Parathyroid adenoma (tissue), 2 donors: Measurements from ENCODE around the gene COQ9.
A peak's percentile ranks its signal among the peaks of the same experiment; 100 is the strongest.

ENCODE experiments used
- H2AFZ ChIP-seq: fragments of 300-600 bp; sonication (generic); one replicate; pipeline ENCODE4 v1.7.0; 2017; ENCODE audit warnings: antibody characterized with exemption, mild to moderate bottlenecking
- H3K27ac ChIP-seq: fragments of 300-600 bp; sonication (generic); one replicate; pipeline ENCODE4 v1.7.0; 2017
- H3K27me3 ChIP-seq: fragments of 300-600 bp; sonication (generic); one replicate; pipeline ENCODE4 v1.7.0; 2017; ENCODE audit warnings: low read length; ENCODE audit not compliant: control insufficient read depth, insufficient read depth
- H3K36me3 ChIP-seq: fragments of 300-600 bp; sonication (generic); one replicate; pipeline ENCODE4 v1.7.0; 2017; ENCODE audit warnings: low read length; ENCODE audit not compliant: control insufficient read depth, insufficient read depth
- H3K4me1 ChIP-seq: fragments of 300-600 bp; sonication (generic); one replicate; pipeline ENCODE4 v1.7.0; 2017; ENCODE audit warnings: control low read depth
- H3K4me2 ChIP-seq: fragments of 300-600 bp; sonication (generic); one replicate; pipeline ENCODE4 v1.7.0; 2017; ENCODE audit warnings: low read length
- H3K4me3 ChIP-seq: fragments of 300-600 bp; sonication (generic); one replicate; pipeline ENCODE4 v1.7.0; 2017; ENCODE audit warnings: low read depth, low read length
- H3K79me2 ChIP-seq: fragments of 300-600 bp; sonication (generic); one replicate; pipeline ENCODE4 v1.7.0; 2017; ENCODE audit warnings: control low read depth
- H3K9ac ChIP-seq: fragments of 300-600 bp; sonication (generic); one replicate; pipeline ENCODE4 v1.7.0; 2017; ENCODE audit warnings: mild to moderate bottlenecking
- H3K9me3 ChIP-seq: fragments of 300-600 bp; sonication (generic); one replicate; pipeline ENCODE4 v1.7.0; 2017; ENCODE audit warnings: low read length; ENCODE audit not compliant: control insufficient read depth
- CTCF ChIP-seq: fragments of 300-600 bp; sonication (generic); IDR thresholded peaks from one replicate; pipeline ENCODE4 v1.7.0; 2017; ENCODE audit warnings: antibody characterized with exemption, mild to moderate bottlenecking
- donor health status: primary hyperparathyroidism.

Gene COQ9

GRCh38 chr16:57482845-57483545 is 35.7 kb downstream of the COQ9 start:
- Histone ChIP-seq H3K9ac (no peak overlapping the region), H3K4me3 (no peak overlapping the region), H3K4me2 (no peak overlapping the region), H3K4me1 (peaks cover 15% of the 10 kb centered on the region), H3K36me3 (no peaks in the 10 kb centered on the region), H2AFZ (no peak overlapping the region), H3K27ac (no peak overlapping the region), H3K27me3 (no peaks in the 10 kb centered on the region), H3K9me3 (no peaks in the 10 kb centered on the region), H3K79me2 (peaks cover 20% of the 10 kb centered on the region)
- no peak for TF ChIP-seq CTCF

- peaks cover 16% of the 10 kb centered on the region for H3K79me2 ChIP-seq
- H2AFZ ChIP-seq = peak overlapping the region; percentile 51
- no peak overlapping the region for H3K9ac ChIP-seq
- TF ChIP-seq CTCF = no peak
- peaks cover 15% of the 10 kb centered on the region for H3K4me1 ChIP-seq
- no peaks in the 10 kb centered on the region for H3K27me3 ChIP-seq
- H3K4me2 ChIP-seq = peak overlapping the region; percentile 47
- H3K4me3 ChIP-seq = no peak overlapping the region
- H3K27ac ChIP-seq = peak overlapping the region; percentile 41
- no peaks in the 10 kb centered on the region for H3K9me3 ChIP-seq
- no peaks in the 10 kb centered on the region for H3K36me3 ChIP-seq
Measured at GRCh38 chr16:57483725-57484514, 36.6 kb downstream of the COQ9 start.

- peak overlapping the region; percentile 41 for H3K27ac ChIP-seq
Measured at GRCh38 chr16:57484515-57485005, 37.3 kb downstream of the COQ9 start.

GRCh38 chr16:57485091-57485915 is 38.0 kb downstream of the COQ9 start:
- Histone ChIP-seq H3K4me2 (peak overlapping the region; percentile 74), H2AFZ (peak overlapping the region; percentile 87), H3K27me3 (no peaks in the 10 kb centered on the region), H3K9ac (peak overlapping the region; percentile 79), H3K4me3 (peak overlapping the region; percentile 85), H3K79me2 (peaks cover 11% of the 10 kb centered on the region), H3K27ac (peak overlapping the region; percentile 75), H3K36me3 (no peaks in the 10 kb centered on the region), H3K9me3 (no peaks in the 10 kb centered on the region), H3K4me1 (peaks cover 15% of the 10 kb centered on the region)
- no peak for TF ChIP-seq CTCF

More at GRCh38 chr16:57484515-57485005, 37.3 kb downstream of the COQ9 start:
- H3K36me3 ChIP-seq = no peaks in the 10 kb centered on the region
- no peak overlapping the region for H3K4me3 ChIP-seq
- peaks cover 15% of the 10 kb centered on the region for H3K4me1 ChIP-seq
- no peak overlapping the region for H3K9ac ChIP-seq
- H3K9me3 ChIP-seq = no peaks in the 10 kb centered on the region
- peaks cover 15% of the 10 kb centered on the region for H3K79me2 ChIP-seq
- peak overlapping the region; percentile 51 for H2AFZ ChIP-seq
- peak overlapping the region; percentile 47 for H3K4me2 ChIP-seq
- TF ChIP-seq CTCF = no peak
- H3K27me3 ChIP-seq = no peaks in the 10 kb centered on the region
